Endothelial cell of umbilical vein (primary cell): ENCODE data around the gene TEAD3. TPM values are rescaled to one million over a fixed set of nuclear protein-coding genes. Genes with fewer than 3 reads are reported as not detected.
A peak's percentile ranks its signal among the peaks of the same experiment; 100 is the strongest.

ENCODE experiments used
- BruUV-seq: library from RNA; stranded (reverse); fragments of 400-500 nt; replicated peaks from 2 replicates; lab custom pipeline; 2021; lab: Mats Ljungman, UMichigan
- CTCF ChIA-PET: fragments of 300-600, 350-600 bp; sonication (Branson Sonifier 250); formaldehyde crosslinking; loops from one replicate; lab custom pipeline; 2021; ENCODE audit warnings: antibody characterized with exemption, inconsistent platforms; lab: Charles Lee
- POLR2A ChIA-PET: fragments of 300-600, 350-600 bp; sonication (Branson Sonifier 250); formaldehyde crosslinking; loops from one replicate; lab custom pipeline; 2021; ENCODE audit warnings: antibody characterized with exemption, inconsistent platforms; lab: Charles Lee
- DNase-seq: peaks from one replicate; pipeline ENCODE4 v3.0.0-alpha.2; 2011; ENCODE audit warnings: low read depth, low spot score
- FAIRE-seq: peaks from 2 replicates; lab custom pipeline; 2011; peaks lifted over from hg19 to GRCh38; lab: Jason Lieb, UNC
- H2AFZ ChIP-seq: 2 replicates; pipeline ENCODE4 v1.6.0; 2012; ENCODE audit warnings: low read depth, low read length, control low read depth, inconsistent platforms
- H3K27ac ChIP-seq: 2 replicates; pipeline ENCODE4 v1.5.1; 2011; ENCODE audit warnings: low read depth, mild to moderate bottlenecking, control low read depth, low read length, moderate library complexity; ENCODE audit not compliant: insufficient read depth
- H3K27me3 ChIP-seq, 2 experiments: 2 replicates each; pipeline versions ENCODE4 v1.6.0 to v1.6.1; 2011; ENCODE audit warnings: low read length in 2 of 2, mixed read lengths in 1 of 2; ENCODE audit not compliant: control insufficient read depth in 2 of 2, insufficient read depth in 2 of 2
- H3K36me3 ChIP-seq, 2 experiments: 2 replicates in 1 of 2; 3 replicates in 1 of 2; pipeline ENCODE4 v1.5.1; 2011; ENCODE audit warnings: low read length in 2 of 2, mild to moderate bottlenecking in 1 of 2, moderate library complexity in 1 of 2; ENCODE audit not compliant: control insufficient read depth in 2 of 2, insufficient read depth in 2 of 2; ENCODE audit errors: extremely low read depth in 1 of 2
- H3K4me1 ChIP-seq: 3 replicates; pipeline ENCODE4 v1.5.1; 2011; ENCODE audit warnings: mild to moderate bottlenecking, low read length; ENCODE audit not compliant: control insufficient read depth, insufficient read depth; ENCODE audit errors: extremely low read depth
- H3K4me2 ChIP-seq: 2 replicates; pipeline ENCODE4 v1.6.1; 2011; ENCODE audit warnings: low read length, control low read depth, mixed read lengths; ENCODE audit not compliant: insufficient read depth
- H3K4me3 ChIP-seq, 3 experiments: fragments of 200-600 bp in 1 of 3; sonication (generic), shearing (Covaris generic) in 1 of 3; replicated peaks in 1 of 3; 2 replicates each; pipeline ENCODE4 v1.5.1; 2011 to 2016; ENCODE audit warnings: control low read depth in 3 of 3, low read length in 3 of 3, mild to moderate bottlenecking in 2 of 3, inconsistent platforms in 1 of 3, low read depth in 1 of 3, moderate library complexity in 1 of 3; ENCODE audit not compliant: insufficient read depth in 1 of 3
- H3K79me2 ChIP-seq: 2 replicates; pipeline ENCODE4 v1.6.0; 2012; ENCODE audit warnings: low read length, inconsistent platforms; ENCODE audit not compliant: control insufficient read depth, insufficient read depth
- H3K9ac ChIP-seq: replicated peaks from 2 replicates; pipeline ENCODE3; 2011; ENCODE audit warnings: low read length, control low read depth; ENCODE audit not compliant: insufficient read depth; ENCODE audit errors: extremely low read depth
- H3K9me1 ChIP-seq: replicated peaks from 3 replicates; pipeline ENCODE4 v1.6.0; 2011; ENCODE audit warnings: mild to moderate bottlenecking, low read length; ENCODE audit not compliant: control insufficient read depth, insufficient read depth; ENCODE audit errors: extremely low read depth
- H3K9me3 ChIP-seq: replicated peaks from 2 replicates; pipeline ENCODE4 v1.5.1; 2012; ENCODE audit warnings: low read length, inconsistent platforms; ENCODE audit not compliant: control insufficient read depth, insufficient read depth
- H4K20me1 ChIP-seq: replicated peaks from 2 replicates; pipeline ENCODE3; 2011; ENCODE audit warnings: mild to moderate bottlenecking, low read length; ENCODE audit not compliant: control insufficient read depth, insufficient read depth; ENCODE audit errors: extremely low read depth
- FOS ChIP-seq: IDR thresholded peaks from 2 replicates; pipeline ENCODE4 v1.6.1; 2011; ENCODE audit warnings: mild to moderate bottlenecking, low read length, moderate library complexity, borderline replicate concordance; ENCODE audit not compliant: insufficient read depth
- GATA2 ChIP-seq: IDR thresholded peaks from 2 replicates; pipeline ENCODE4 v1.7.0; 2011; ENCODE audit warnings: low read depth, mild to moderate bottlenecking, moderate library complexity, mixed read lengths, low read length; ENCODE audit not compliant: insufficient read length, insufficient read depth
- JUN ChIP-seq: IDR thresholded peaks from 2 replicates; pipeline ENCODE4 v1.6.1; 2011; ENCODE audit warnings: borderline replicate concordance, low read depth; ENCODE audit not compliant: insufficient read length, insufficient read depth
- MAX ChIP-seq: IDR thresholded peaks from 2 replicates; pipeline ENCODE4 v1.6.1; 2011; ENCODE audit not compliant: insufficient read depth, insufficient read length
- MYC ChIP-seq: IDR thresholded peaks from one replicate; pipeline ENCODE4 v1.6.1; 2011; ENCODE audit warnings: mild to moderate bottlenecking, low read depth, low read length
- POLR2A ChIP-seq: IDR thresholded peaks from 2 replicates; pipeline ENCODE4 v1.6.1; 2012; ENCODE audit warnings: low read depth, mild to moderate bottlenecking, control low read depth, low read length
- POLR2AphosphoS5 ChIP-seq: IDR thresholded peaks from 2 replicates; pipeline ENCODE4 v1.6.1; 2012; ENCODE audit warnings: low read depth, mild to moderate bottlenecking, control low read depth, low read length, moderate library complexity; ENCODE audit not compliant: insufficient read depth
- dilution Hi-C: fragments of 300-500 bp; cut with MboI; formaldehyde crosslinking; loops from one replicate; pipeline ENCODE4 v1.15.0; 2019; ENCODE audit warnings: low sequenced_read_pairs; ENCODE audit not compliant: extremely low pct_ligation_motif_present
- intact Hi-C: fragments of 100-400 bp; cut with micrococcal nuclease; formaldehyde crosslinking; loops from one replicate; pipeline ENCODE4 v1.10.0; 2022
- polyA plus RNA-seq, 4 experiments: library from polyadenylated mRNA; depleted of rRNA in 3 of 4; stranded (reverse) in 3 of 4; unstranded in 1 of 4; fragments of >200 nt; gene quantifications; 2 replicates each; pipeline versions ENCODE4 v1.2.1 to v1.2.3, GENCODE V29; 2011 to 2012; ENCODE audit warnings: missing spikeins in 1 of 4
- total RNA-seq: library from RNA; stranded (reverse); gene quantifications from 2 replicates; pipeline ENCODE4 v1.2.3, GENCODE V29; 2021

TEAD3 gene
- total and polyA plus RNA-seq, 2 donors (not counting 3 experiments of a cell fraction or from before 2014, with no cell fraction given), result 1.1 to 1.6 TPM

GRCh38 chr6:35453236-35453635, 43.6 kb downstream of the TEAD3 start:
- no peaks in the 10 kb centered on the region for H3K9me1 ChIP-seq
- H3K27ac ChIP-seq, result no peak overlapping the region
- TF ChIP-seq POLR2A, result no peak
- no peak for TF ChIP-seq MAX
- no peak for TF ChIP-seq GATA2
- TF ChIP-seq FOS, result no peak
- no peak for TF ChIP-seq MYC
- TF ChIP-seq POLR2AphosphoS5, result no peak
- no peak for TF ChIP-seq JUN
- H3K4me2 ChIP-seq, result peak overlapping the region; percentile 78
- intact Hi-C loops (no loop called here), dilution Hi-C loops (no loop called here)
- H3K36me3 ChIP-seq, result peaks cover 0 to 6% of the 10 kb centered on the region in 2 experiments
- BruUV-seq, result TSS peak; percentile 40
- peak overlapping the region; percentile 93 for H2AFZ ChIP-seq
- FAIRE-seq, result peak; percentile 77
- DNase-seq, result no peak
- no peaks in the 10 kb centered on the region for H3K79me2 ChIP-seq
- POLR2A ChIA-PET, result no interaction called here
- no peaks in the 10 kb centered on the region for H3K9me3 ChIP-seq
- H3K9ac ChIP-seq, result peak overlapping the region; percentile 75
- CTCF ChIA-PET, result interaction anchor here (0.7 to 7.3 kb wide), 3 partner anchors 15 to 110 kb away, joined by 3 to 270 read pairs (median 14); partner anchors contain the start of genes PPARD and RPL10A
- H4K20me1 ChIP-seq, result no peaks in the 10 kb centered on the region
- peak overlapping the region; percentile 41 to 83 (median 69) for H3K4me3 ChIP-seq
- peaks cover 0 to 2% of the 10 kb centered on the region in 2 experiments for H3K27me3 ChIP-seq
- H3K4me1 ChIP-seq, result peaks cover 16% of the 10 kb centered on the region
